ENCODE results near the gene IL2RA.

GRCh38 chr10:6034371-6034770 is 27.8 kb downstream of the IL2RA start:
- TF ChIP-seq CTCF (conservative IDR thresholded peaks at IDR 0.05; ENCODE audit: low read depth, low read length) (no peak), EZH2 (IDR thresholded peaks at IDR 0.05; ENCODE audit: borderline replicate concordance, low read depth, low read length, poor library complexity, severe bottlenecking) (no peak)

Measured in A673 (cell line).